ENCODE data around the gene FBRS.
"Not testable (repeated sequence)": the region's sequence is repeated elsewhere in the genome, so short reads cannot be mapped to it uniquely, and the experiment has no call there.

FBRS gene

GRCh38 chr16:30665830-30666190, 7.6 kb downstream of the FBRS start:
- no peak for DNase-seq

DNA sequence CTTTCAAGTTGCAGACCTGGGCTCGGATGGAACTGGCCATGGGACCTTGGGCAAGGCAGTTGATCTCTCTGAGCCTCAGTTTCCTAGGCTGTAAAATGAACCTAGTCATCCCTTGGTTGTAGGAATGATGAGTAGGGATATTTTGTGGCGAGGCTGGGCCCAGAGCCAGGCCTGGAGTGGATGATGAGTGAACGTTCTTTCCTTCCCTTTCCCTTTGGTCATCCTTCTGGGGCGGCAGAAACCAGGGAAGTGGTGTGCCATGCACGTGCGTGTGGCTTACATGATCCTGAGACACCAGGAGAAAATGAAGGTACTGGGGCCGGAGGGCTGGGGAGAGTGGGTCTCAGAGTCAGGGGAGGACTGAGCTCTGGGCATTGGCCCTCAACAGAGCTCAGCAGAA, 8.4 kb downstream of the FBRS start:
- DNase-seq: no peak

DNA sequence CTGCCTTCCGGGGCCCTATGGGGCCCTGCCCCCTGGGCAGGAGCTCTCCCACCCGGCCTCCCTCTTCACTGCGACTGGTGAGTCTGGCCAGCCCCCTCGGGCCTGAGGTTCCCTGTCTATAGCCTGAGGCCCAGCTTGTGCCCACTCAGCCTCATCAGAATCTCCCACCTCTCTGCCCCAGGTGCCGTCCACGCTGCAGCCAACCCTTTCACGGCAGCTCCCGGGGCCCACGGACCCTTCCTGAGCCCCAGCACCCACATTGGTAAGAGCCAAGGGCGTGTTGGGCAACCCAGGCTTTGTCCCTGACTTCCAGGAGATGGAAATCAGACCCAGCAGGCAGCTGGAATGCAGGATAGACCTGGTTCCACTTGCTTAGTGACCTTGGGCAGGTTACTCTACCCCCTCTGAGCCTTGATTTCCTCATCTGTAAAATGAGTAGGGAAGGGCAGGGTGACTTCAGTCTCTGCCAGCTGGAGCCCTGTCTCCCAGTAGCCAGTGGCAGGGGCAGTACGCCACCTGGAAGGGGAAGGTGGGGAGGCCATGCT, 9.2 kb downstream of the FBRS start:
- DNase-seq: no peak

- DNase-seq: no peak
Measured at GRCh38 chr16:30668393-30668792, 10.2 kb downstream of the FBRS start.

GRCh38 chr16:30669026-30669902, 11.0 kb downstream of the FBRS start:
- DNase-seq: no peak

- DNase-seq: no peak
Measured at GRCh38 chr16:30669903-30670824, 11.9 kb downstream of the FBRS start.

DNA sequence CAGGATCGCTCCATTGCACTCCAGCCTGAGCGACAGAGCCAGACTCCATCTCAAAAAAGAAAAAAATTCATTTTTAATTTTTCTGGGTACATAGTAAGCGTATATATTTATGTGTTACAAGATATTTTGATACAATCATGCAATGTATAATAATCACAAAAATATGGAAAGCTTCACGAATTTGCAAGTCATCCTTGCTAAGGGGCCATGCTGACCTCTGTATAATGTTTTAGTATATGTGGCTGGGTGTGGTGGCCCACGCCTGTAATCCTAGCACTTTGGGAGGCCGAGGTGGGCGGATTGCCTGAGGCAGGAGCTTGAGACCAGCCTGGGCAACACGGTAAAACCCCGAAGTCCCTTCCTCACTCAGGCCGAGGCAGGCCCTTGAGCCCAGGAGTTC, 16.9 kb downstream of the FBRS start:
- no peak for DNase-seq

GRCh38 chr16:30677931-30678585, 19.8 kb downstream of the FBRS start:
- no peak for DNase-seq

DNA sequence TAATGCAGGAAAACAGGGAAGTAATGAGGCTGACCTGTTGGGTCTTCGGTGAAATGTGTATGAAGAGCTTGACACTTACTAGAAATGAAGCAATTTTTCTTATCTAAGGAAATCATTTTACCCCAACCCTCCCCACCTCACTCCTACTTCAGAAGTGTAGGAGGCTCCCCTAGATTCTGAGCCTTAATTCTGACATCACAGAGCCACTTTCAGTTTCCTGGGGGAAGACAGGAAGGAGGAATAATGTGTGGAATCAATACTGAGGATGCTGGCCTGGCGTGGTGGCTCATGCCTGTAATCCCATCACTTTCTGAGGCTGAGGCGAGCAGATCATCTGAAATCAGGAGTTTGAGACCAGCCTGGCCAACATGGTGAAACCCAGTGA, 20.3 kb downstream of the FBRS start:
- no peak for DNase-seq

GRCh38 chr16:30680326-30680725, 22.1 kb downstream of the FBRS start:
- DNase-seq: no peak

DNA sequence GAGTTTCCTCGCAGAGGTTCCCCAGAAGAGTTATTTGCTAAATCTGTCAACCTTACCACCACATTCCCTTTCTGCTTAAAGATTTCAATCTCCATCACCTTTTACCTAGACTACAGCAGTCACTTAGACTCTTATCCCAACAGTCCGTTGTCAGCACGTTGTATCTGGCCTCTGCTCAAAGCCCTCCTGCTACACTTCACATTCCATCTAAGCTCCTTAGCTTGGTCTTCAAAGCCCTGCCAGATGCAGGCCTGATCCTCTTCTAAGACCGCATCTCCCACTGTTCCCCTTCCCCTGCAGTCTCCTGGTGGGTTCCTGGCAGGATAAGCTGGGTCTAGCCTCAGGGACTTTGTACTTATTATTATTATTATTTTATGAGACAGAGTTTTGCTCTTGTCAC, 30.5 kb downstream of the FBRS start:
- DNase-seq: no peak

DNA sequence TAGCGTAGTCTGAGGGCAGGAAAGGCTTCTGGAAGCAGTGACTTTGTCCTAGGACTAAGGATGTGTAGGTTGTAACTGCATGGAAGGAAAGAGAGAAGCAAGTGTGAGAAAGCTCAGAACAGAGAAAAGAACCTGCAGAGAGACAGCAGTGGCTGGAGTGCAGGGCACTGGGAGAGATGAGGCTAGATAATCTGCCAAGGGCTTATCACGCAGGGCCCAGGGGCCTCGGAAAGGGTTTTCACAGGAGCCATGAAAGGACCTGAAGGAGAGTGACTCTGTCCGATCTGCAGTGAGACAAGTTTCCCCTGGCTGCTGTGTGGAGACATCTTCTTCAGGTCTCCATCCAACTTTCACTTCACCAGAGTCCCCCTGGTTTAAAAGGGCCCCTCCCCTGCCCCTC, 33.7 kb downstream of the FBRS start:
- no peak for DNase-seq

GRCh38 chr16:30692396-30693064, 34.3 kb downstream of the FBRS start:
- no peak for DNase-seq

- DNase-seq: no peak
Measured at GRCh38 chr16:30694926-30695693, 36.9 kb downstream of the FBRS start.

- DNase-seq: not testable (repeated sequence)
Measured at GRCh38 chr16:30696646-30697045, 38.4 kb downstream of the FBRS start.

DNA sequence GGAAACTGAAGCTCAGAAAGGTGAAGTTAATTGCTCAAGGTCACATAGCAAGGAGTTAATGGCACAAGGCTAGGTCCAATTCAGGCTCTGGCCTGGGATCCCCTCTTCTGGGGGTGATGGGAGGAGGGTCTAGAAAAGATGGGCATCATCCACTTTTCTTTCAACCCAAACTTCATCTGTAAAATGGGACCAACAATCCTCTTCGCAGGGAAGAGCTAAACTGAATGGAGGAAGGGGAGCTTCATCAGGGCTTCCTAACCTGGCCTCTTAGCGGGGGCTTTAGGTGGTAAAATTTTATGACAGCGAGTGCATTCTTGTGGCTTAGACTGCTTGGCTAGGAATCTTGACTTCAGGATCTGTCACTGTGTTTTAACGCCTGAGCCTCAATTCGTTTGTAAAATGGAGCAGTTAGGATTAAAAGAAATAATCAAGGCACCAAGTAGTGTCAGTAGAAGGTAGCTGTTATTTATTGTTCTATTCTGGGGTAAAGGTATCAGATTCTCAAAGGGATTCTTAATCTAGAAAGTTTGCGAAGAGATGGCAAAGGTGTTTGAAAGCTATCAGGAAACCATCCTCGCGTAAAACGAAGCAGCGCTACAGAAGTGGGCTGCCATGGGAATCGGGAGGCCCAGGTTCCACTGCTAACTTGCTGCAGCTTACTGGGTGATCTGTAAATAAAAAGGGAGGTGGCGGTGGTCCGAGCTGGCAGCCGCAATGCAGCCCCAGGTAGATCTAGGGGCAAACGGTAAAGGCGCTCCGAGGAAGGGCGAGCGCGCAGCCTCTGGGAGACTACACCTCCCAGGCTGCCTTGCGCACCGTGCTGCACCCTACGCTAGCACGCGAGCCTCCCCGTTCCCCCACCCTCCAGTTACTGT, 39.3 kb downstream of the FBRS start:
- DNase-seq: no peak

DNA sequence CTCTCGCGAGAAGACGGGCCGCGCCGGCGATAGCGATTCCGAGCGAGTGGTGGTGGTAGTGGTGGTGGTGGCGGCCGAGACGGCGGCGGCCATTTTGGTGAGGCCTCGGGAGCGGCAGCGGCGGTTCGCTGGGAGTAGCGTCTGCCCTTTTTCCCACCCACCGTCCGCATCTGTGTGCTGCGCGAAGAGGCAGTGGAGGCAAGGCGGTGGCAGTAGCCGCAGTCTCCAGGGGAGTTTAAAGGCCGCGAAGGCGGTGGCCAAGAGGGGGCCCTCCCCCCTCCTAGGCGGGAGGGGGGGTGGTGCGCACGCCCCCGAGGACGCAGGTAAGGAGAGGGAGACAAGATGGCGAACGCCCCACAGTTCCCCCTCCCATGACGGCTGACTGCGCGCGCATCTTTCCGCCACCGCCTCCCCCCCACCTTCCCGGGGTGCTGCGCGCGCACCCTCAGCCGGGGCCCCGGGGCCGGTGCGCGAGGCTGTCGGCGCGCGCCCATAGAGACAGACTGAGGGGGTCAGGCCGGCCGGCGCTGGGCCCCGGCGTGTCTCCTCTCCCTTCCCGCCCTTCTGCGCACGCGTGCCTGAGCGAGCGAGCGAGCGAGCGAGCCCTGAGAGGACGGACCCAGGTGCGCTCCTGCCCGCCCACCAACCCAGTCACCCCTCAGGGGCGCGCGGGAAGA, 40.0 kb downstream of the FBRS start:
- DNase-seq: peak; percentile 99

DNA sequence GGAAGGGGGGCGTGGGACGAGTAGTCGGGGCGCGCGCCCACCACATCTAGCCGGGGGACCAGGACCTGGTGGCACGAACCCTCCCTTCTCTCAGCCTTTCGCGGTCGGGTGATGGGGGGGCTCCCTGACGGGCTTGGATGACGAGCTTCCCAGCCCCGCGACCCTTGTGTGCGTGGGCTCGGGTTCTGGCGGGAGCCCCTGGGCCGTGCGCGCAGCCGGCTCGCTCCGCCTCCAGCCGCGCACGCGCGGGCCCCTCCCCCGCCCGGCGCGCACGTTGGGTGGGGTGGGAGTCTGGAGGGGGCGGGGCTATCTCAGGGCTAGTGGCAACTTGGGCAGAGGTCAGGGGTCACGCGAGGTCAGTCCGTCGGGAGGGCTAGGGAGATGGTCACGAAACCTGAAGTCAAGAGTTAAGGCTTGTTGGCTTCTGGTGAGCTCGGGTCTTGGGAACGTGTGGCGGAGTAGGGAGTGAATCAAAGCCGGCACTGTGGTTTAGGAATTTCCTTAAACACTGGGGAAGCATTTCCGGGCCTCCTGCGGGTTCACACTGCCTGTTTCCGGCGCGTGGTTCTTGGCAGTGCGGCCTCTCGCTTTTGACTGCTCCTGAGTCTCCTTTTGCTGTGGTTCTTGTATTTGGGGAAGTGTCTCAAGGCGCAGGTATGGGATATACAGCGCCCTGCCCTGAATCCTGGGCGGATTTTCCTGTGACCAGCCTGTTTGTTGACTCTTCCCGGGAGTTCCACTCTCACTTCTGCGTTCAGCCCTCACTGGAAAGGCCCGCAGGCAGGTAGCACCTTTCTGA, 40.8 kb downstream of the FBRS start, which contains the start of gene SRCAP:
TSS of gene SRCAP (plus strand) at position 356 of the 799 bp plus-strand sequence. CDS start 1,654 bp downstream, outside the sequence.
- peak; percentile 85 for DNase-seq

DNA sequence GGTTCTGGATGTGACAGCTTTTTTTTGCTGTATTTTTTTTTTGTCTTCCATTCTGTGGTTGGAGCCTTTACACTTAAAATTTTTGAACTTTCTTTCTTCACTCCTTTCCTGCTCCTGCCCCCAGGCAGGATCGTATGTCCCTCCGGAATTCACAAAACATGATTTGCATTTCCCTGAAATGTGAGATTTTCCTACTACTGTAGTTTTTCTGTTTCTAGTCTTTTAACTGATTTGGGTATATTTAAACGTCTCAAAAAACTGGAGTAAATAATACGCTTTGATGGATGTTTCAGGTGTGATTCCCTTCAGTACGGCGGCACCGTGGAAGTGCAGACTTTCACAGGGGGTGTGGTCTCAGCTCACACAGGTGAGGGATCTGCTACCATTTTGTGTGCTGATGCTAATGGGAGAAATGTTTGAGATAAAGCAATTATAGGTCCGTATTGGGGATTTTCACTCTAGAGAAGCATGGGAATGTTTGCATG, 41.4 kb downstream of the FBRS start:
- DNase-seq: no peak

All from left hindlimb (tissue), 1 donor.